ENCODE results near the gene SLC38A3. TPM values are rescaled to one million over a fixed set of nuclear protein-coding genes. Genes with fewer than 3 reads are reported as not detected.

SLC38A3 gene
- total and polyA plus RNA-seq, 2 of the 8 experiments (the other 6 are each of a cell fraction or from before 2014, with no cell fraction given): 1.2 to 3.7 TPM

- peaks cover 0 to 12% (median 4%) of the 10 kb centered on the region in 4 experiments; a peak in 3 of 7 replicates for H3K27me3 ChIP-seq (replicated peaks in 1 of 4; ENCODE audit: control insufficient read depth in 3 of 4, extremely low read depth in 1 of 4, insufficient read depth in 3 of 4, low read length in 3 of 4)
- WGBS, 2 experiments (ENCODE audit: extremely low coverage in 1 of 2, insufficient coverage in 1 of 2, insufficient read length in 1 of 2, insufficient replicate concordance in 2 of 2, low coverage in 1 of 2, low lambda C conversion rate in 2 of 2, missing lambda C conversion rate in 1 of 2): 49% methylated on average over 61 of the region's 70 CpGs; no CpG with 5 or more reads in 1 of the 2 experiments
- H4K20me1 ChIP-seq (replicated peaks in 1 of 2; ENCODE audit: control insufficient read depth in 1 of 2, insufficient read depth in 2 of 2, low read length in 2 of 2): peaks cover 0 to 3% of the 10 kb centered on the region in 2 experiments
- no peak overlapping the region for H4K5ac ChIP-seq (ENCODE audit: insufficient read length, low read depth, low read length)
- H2AFZ ChIP-seq (ENCODE audit: low read length): peak overlapping the region; percentile 55; the same call in 1 of the 2 replicates
- H2AK5ac ChIP-seq (ENCODE audit: low read depth, low read length): no peak overlapping the region
- H4K91ac ChIP-seq (replicated peaks; ENCODE audit: insufficient read length, low read length): no peak overlapping the region
- H2BK15ac ChIP-seq (ENCODE audit: low read length): peak overlapping the region; percentile 18; the same call in 1 of the 2 replicates
- peaks cover 2% of the 10 kb centered on the region; the same call in 1 of the 2 replicates for H3K23me2 ChIP-seq (ENCODE audit: low read depth, low read length)
- DNase-seq (ENCODE audit: low read depth in 1 of 2, low spot score in 2 of 2) (peak in 1 of 2 experiments; percentile 91), FAIRE-seq (no peak)
- CTCF ChIA-PET (ENCODE audit: partially characterized antibody): interaction anchor here (0.7 to 19.7 kb wide), 20 partner anchors 19 to 378 kb away, joined by 3 to 1138 read pairs (median 10); partner anchors contain the start of genes GNAI2, HYAL2, SEMA3B and SLC38A3
- H3K79me1 ChIP-seq (ENCODE audit: low read depth, low read length): no peaks in the 10 kb centered on the region
- H3K4me2 ChIP-seq (ENCODE audit: insufficient read depth in 1 of 2, low read depth in 2 of 2, low read length in 2 of 2): peak overlapping the region; percentile 49 to 56
- no peak overlapping the region for H2BK20ac ChIP-seq (ENCODE audit: low read length)
- no peak overlapping the region for H3K27ac ChIP-seq (ENCODE audit: low read depth, low read length)
- H3K4me3 ChIP-seq (ENCODE audit: extremely low read depth in 1 of 4, insufficient read depth in 2 of 4, low read depth in 3 of 4, low read length in 4 of 4): peak overlapping the region in 1 of 4 experiments; percentile 36; a peak in 2 of 8 replicates
- H3K9ac ChIP-seq (replicated peaks in 1 of 4; ENCODE audit: extremely low read depth in 1 of 4, low read depth in 3 of 4, low read length in 3 of 4): no peak overlapping the region
- H3K4me1 ChIP-seq (replicated peaks in 1 of 4; ENCODE audit: control insufficient read depth in 3 of 4, insufficient read depth in 4 of 4, low read length in 3 of 4): peaks cover 0 to 14% (median 7%) of the 10 kb centered on the region in 4 experiments; a peak in 5 of 7 replicates
- no peak overlapping the region for H2BK120ac ChIP-seq (replicated peaks; ENCODE audit: low read depth, low read length)
- H4K8ac ChIP-seq (ENCODE audit: extremely low read depth, insufficient read depth, low read length): no peak overlapping the region
- no peaks in the 10 kb centered on the region for H3K36me3 ChIP-seq (ENCODE audit: control insufficient read depth in 2 of 4, insufficient read depth in 4 of 4, low read length in 3 of 4)
- no peaks in the 10 kb centered on the region for H3K9me3 ChIP-seq (ENCODE audit: insufficient read depth in 2 of 2, low read depth in 1 of 2, low read length in 1 of 2)
- H3K4ac ChIP-seq (replicated peaks; ENCODE audit: insufficient read length, low read depth, low read length): no peak overlapping the region
- no peak overlapping the region for H3K18ac ChIP-seq (ENCODE audit: extremely low read depth, low read length)
- no peaks in the 10 kb centered on the region for H3K79me2 ChIP-seq (ENCODE audit: control insufficient read depth in 1 of 2, insufficient read depth in 2 of 2, low read length in 2 of 2)
- H3K14ac ChIP-seq (ENCODE audit: insufficient read length): no peak overlapping the region
- no peak overlapping the region for H2BK5ac ChIP-seq (ENCODE audit: low read depth, low read length)
- POLR2A ChIA-PET (ENCODE audit: partially characterized antibody): interaction anchor here (0.7 to 11.9 kb wide), 14 partner anchors 10 to 78 kb away, joined by 3 to 128 read pairs (median 7); partner anchors contain the start of gene SLC38A3
- H3K23ac ChIP-seq (ENCODE audit: insufficient read length): no peak overlapping the region
- no peak overlapping the region for H3K56ac ChIP-seq (replicated peaks; ENCODE audit: insufficient read length, low read depth, low read length)
- no peak overlapping the region; the same call in 1 of the 2 replicates for H2BK12ac ChIP-seq (ENCODE audit: low read depth, low read length)
- TF ChIP-seq CREB1 (IDR thresholded peaks at IDR 0.05) (peak; percentile 61), FOSL1 (IDR thresholded peaks at IDR 0.05; ENCODE audit: insufficient read depth, low read depth, low read length) (no peak), MAX (IDR thresholded peaks at IDR 0.05) (peak; percentile 88), RBBP5 (IDR thresholded peaks at IDR 0.05; ENCODE audit: borderline replicate concordance, low read depth, low read length) (0 out of 2 replicates have a peak, but pooled peaks have one; percentile 9), E2F6 (IDR thresholded peaks at IDR 0.05) (peak; percentile 92), RNF2 (IDR thresholded peaks at IDR 0.05; ENCODE audit: borderline replicate concordance, low read depth, low read length, missing control alignments, poor library complexity, severe bottlenecking) (no peak), GTF2F1 (IDR thresholded peaks at IDR 0.05; ENCODE audit: borderline replicate concordance, low read depth, low read length) (no peak), EZH2 (IDR thresholded peaks at IDR 0.05; ENCODE audit: low read depth, low read length, severe bottlenecking) (no peak), TAF1 (IDR thresholded peaks at IDR 0.05; ENCODE audit: low read depth, low read length) (no peak)
These were observed 10.8 kb upstream of the SLC38A3 start for GRCh38 chr3:50194128-50194902.

All from H1 (cell line).